GM12878 (cell line): Measurements from ENCODE around the gene DPP6. TPM values are rescaled to one million over a fixed set of nuclear protein-coding genes. Genes with fewer than 3 reads are reported as not detected.

Experiments
- ATAC-seq: fragments of 200-7000 bp; cut with Tn5 transposase; 3 replicates; pipeline ENCODE4 v1.9.1; 2020; ENCODE audit warnings: mild to moderate bottlenecking, moderate library complexity
- BruUV-seq: library from RNA; stranded (reverse); fragments of 400-500 nt; replicated peaks from 2 replicates; lab custom pipeline; 2021; lab: Mats Ljungman, UMichigan
- CTCF ChIA-PET: fragments of 300-600 bp; sonication (Branson Sonifier 250); formaldehyde crosslinking; extraction: SDS; loops from one replicate; lab custom pipeline; 2021; ENCODE audit warnings: inconsistent platforms; lab: Yijun Ruan, JAX
- POLR2A ChIA-PET: fragments of 350-600 bp; formaldehyde crosslinking; extraction: SDS; loops from one replicate; lab custom pipeline; 2021; ENCODE audit warnings: inconsistent platforms; lab: Charles Lee
- RAD21 ChIA-PET: fragments of 300-600 bp; sonication (Branson Sonifier 250); formaldehyde crosslinking; loops from one replicate; lab custom pipeline; 2023; ENCODE audit warnings: antibody characterized with exemption; ENCODE audit not compliant: unreplicated experiment; lab: Charles Lee
- SMC1A ChIA-PET: fragments of 300-600 bp; sonication (Branson Sonifier 250); formaldehyde crosslinking; loops from one replicate; lab custom pipeline; 2023; ENCODE audit not compliant: unreplicated experiment, uncharacterized antibody; lab: Charles Lee
- DNase-seq: peaks from one replicate; pipeline ENCODE4 v3.0.0-alpha.2; 2011; ENCODE audit warnings: low read depth, low spot score
- FAIRE-seq: peaks from 3 replicates; lab custom pipeline; 2011; peaks lifted over from hg19 to GRCh38; lab: Jason Lieb, UNC
- H2AFZ ChIP-seq: 2 replicates; pipeline ENCODE4 v1.6.0; 2011; ENCODE audit warnings: low read depth, low read length, control low read depth; ENCODE audit not compliant: control insufficient read depth
- H3K27ac ChIP-seq: 2 replicates; pipeline ENCODE4 v1.5.1; 2011; ENCODE audit warnings: control low read depth; ENCODE audit not compliant: control insufficient read depth, insufficient read depth
- H3K27me3 ChIP-seq, 2 experiments: replicated peaks in 1 of 2; 2 replicates each; pipeline versions ENCODE4 v1.6.0 to v1.6.1; 2011; ENCODE audit warnings: low read length in 1 of 2; ENCODE audit not compliant: control insufficient read depth in 2 of 2, insufficient read depth in 2 of 2
- H3K36me3 ChIP-seq, 2 experiments: 2 replicates each; pipeline ENCODE4 v1.5.1; 2011; ENCODE audit warnings: low read length in 1 of 2; ENCODE audit not compliant: control insufficient read depth in 2 of 2, insufficient read depth in 2 of 2
- H3K4me1 ChIP-seq: 2 replicates; pipeline ENCODE4 v1.6.1; 2011; ENCODE audit warnings: mild to moderate bottlenecking, low read length, moderate library complexity, mixed read lengths; ENCODE audit not compliant: control insufficient read depth, insufficient read depth
- H3K4me2 ChIP-seq: 2 replicates; pipeline ENCODE4 v1.6.0; 2011; ENCODE audit warnings: control low read depth; ENCODE audit not compliant: control insufficient read depth, insufficient read depth
- H3K4me3 ChIP-seq: fragments of 200-600 bp; sonication (generic); 2 replicates; pipeline ENCODE4 v1.5.1; 2016
- H3K79me2 ChIP-seq: 2 replicates; pipeline ENCODE4 v1.6.0; 2011; ENCODE audit warnings: low read length; ENCODE audit not compliant: control insufficient read depth, insufficient read depth
- H3K9ac ChIP-seq: 2 replicates; pipeline ENCODE4 v1.8.0; 2011; ENCODE audit warnings: low read length, control low read depth, mixed read lengths; ENCODE audit not compliant: control insufficient read depth, insufficient read depth
- H3K9me3 ChIP-seq: replicated peaks from 3 replicates; pipeline ENCODE4 v1.5.1; 2011; ENCODE audit warnings: mild to moderate bottlenecking, low read length; ENCODE audit not compliant: control insufficient read depth, insufficient read depth
- H4K20me1 ChIP-seq: 2 replicates; pipeline ENCODE4 v1.6.0; 2011; ENCODE audit not compliant: control insufficient read depth, insufficient read depth
- CHD2 ChIP-seq: IDR thresholded peaks from 2 replicates; pipeline ENCODE4 v1.6.1; 2011; ENCODE audit warnings: low read depth, low read length, improper control_type of control experiment, borderline replicate concordance
- CUX1 ChIP-seq: IDR thresholded peaks from 2 replicates; pipeline ENCODE4 v1.6.1; 2012; ENCODE audit warnings: improper control_type of control experiment, low read depth, low read length; ENCODE audit not compliant: insufficient replicate concordance
- E2F8 ChIP-seq: fragments of 450-650 bp; IDR thresholded peaks from 2 replicates; pipeline ENCODE4 v1.6.1; 2018; ENCODE audit warnings: mild to moderate bottlenecking, low read depth, moderate library complexity; ENCODE audit not compliant: partially characterized antibody
- FOXM1 ChIP-seq: IDR thresholded peaks from 2 replicates; pipeline ENCODE4 v1.6.1; 2012; ENCODE audit warnings: low read depth, mild to moderate bottlenecking, inconsistent platforms, low read length, moderate library complexity
- NR2C1 ChIP-seq: fragments of 450-650 bp; IDR thresholded peaks from 2 replicates; pipeline ENCODE4 v1.6.1; 2017; ENCODE audit warnings: antibody characterized with exemption, mild to moderate bottlenecking, moderate library complexity
- PBX3 ChIP-seq: IDR thresholded peaks from 2 replicates; pipeline ENCODE4 v1.6.1; 2011; ENCODE audit warnings: mild to moderate bottlenecking, low read depth, low read length, moderate library complexity; ENCODE audit not compliant: insufficient replicate concordance
- RELA ChIP-seq: fragments of 450-650 bp; IDR thresholded peaks from 2 replicates; pipeline ENCODE4 v1.8.0; 2014; ENCODE audit warnings: borderline replicate concordance; ENCODE audit not compliant: partially characterized antibody
- TCF12 ChIP-seq: IDR thresholded peaks from 2 replicates; pipeline ENCODE4 v1.6.1; 2011; ENCODE audit warnings: low read depth, mild to moderate bottlenecking, low read length
- ZNF217 ChIP-seq: fragments of 450-650 bp; IDR thresholded peaks from 2 replicates; pipeline ENCODE4 v1.6.1; 2017; ENCODE audit warnings: antibody characterized with exemption, mild to moderate bottlenecking
- WGBS: methylation state at CpG from one replicate; pipeline ENCODE4 v1.1.6; 2016; ENCODE audit warnings: low lambda C conversion rate; ENCODE audit not compliant: insufficient replicate concordance, insufficient coverage; ENCODE audit errors: missing lambda C conversion rate; 5-methylcytosine and 5-hydroxymethylcytosine counted together
- in situ Hi-C: fragments of 300-500 bp; cut with MboI; formaldehyde crosslinking; loops from 9 replicates; pipeline ENCODE4 v1.14.3; 2018; ENCODE audit warnings: mixed read lengths
- intact Hi-C: fragments of 100-400 bp; cut with micrococcal nuclease; formaldehyde crosslinking; loops from one replicate; pipeline ENCODE4 v1.14.2; 2022; ENCODE audit not compliant: unreplicated experiment
- polyA plus RNA-seq, 11 experiments: library from polyadenylated mRNA; depleted of rRNA in 4 of 11; unstranded in 6 of 11; stranded (reverse) in 5 of 11; fragments of >200 nt; fragmentation: Nextera tagmentation in 4 of 11; fragmentation: Illumina TruSeq in 1 of 11; extraction: Ambion mirVana in 4 of 11; extraction: Trizol in 1 of 11; gene quantifications; 1 replicate in 1 of 11; 2 replicates in 10 of 11; pipeline versions ENCODE4 v1.2.1 to v1.2.3, GENCODE V29; 2011 to 2016; ENCODE audit warnings: inconsistent platforms in 2 of 11, missing spikeins in 2 of 11, low read depth in 1 of 11
- total RNA-seq, 4 experiments: library from RNA; depleted of rRNA in 3 of 4; stranded (reverse); fragments of >200 nt in 3 of 4; fragmentation: Illumina TruSeq in 1 of 4; extraction: Trizol in 1 of 4; gene quantifications; 2 replicates each; pipeline versions ENCODE4 v1.2.1 to v1.2.3, GENCODE V29; 2013 to 2021

The DPP6 gene
- total and polyA plus RNA-seq, 10 of the 15 experiments (the other 5 are each of a cell fraction or from before 2014, with no cell fraction given), result not detected

- TF ChIP-seq CUX1, result no peak
- TF ChIP-seq NR2C1, result no peak
- no peak for TF ChIP-seq E2F8
These were observed 298.7 kb downstream of the DPP6 start (continued) for GRCh38 chr7:154350892-154351291.

- in situ Hi-C loops (no loop called here), intact Hi-C loops (no loop called here)
- SMC1A ChIA-PET, result no interaction called here
- Histone ChIP-seq H3K4me2 (no peak overlapping the region), H3K36me3 (no peaks in the 10 kb centered on the region), H4K20me1 (no peaks in the 10 kb centered on the region), H3K4me3 (no peak overlapping the region), H3K9ac (no peak overlapping the region), H3K79me2 (no peaks in the 10 kb centered on the region), H2AFZ (no peak overlapping the region), H3K27me3 (no peaks in the 10 kb centered on the region), H3K4me1 (no peaks in the 10 kb centered on the region), H3K27ac (no peak overlapping the region), H3K9me3 (no peaks in the 10 kb centered on the region)
- DNase-seq, result no peak
- ATAC-seq, result no peak
- RAD21 ChIA-PET, result no interaction called here
- no peak for FAIRE-seq
- POLR2A ChIA-PET, result no interaction called here
- BruUV-seq, result no TSS peak
- WGBS, result 3% methylated on average over 5 of the region's 5 CpGs
- TF ChIP-seq FOXM1, result no peak
- no peak for TF ChIP-seq TCF12
- TF ChIP-seq RELA, result no peak
- TF ChIP-seq PBX3, result no peak
- TF ChIP-seq CHD2, result no peak
- no peak for TF ChIP-seq ZNF217
- CTCF ChIA-PET, result no interaction called here
These were observed 301.2 kb downstream of the DPP6 start for GRCh38 chr7:154353355-154353767.
